ENCODE data around the gene PLIN4. TPM values are rescaled to one million over a fixed set of nuclear protein-coding genes. Genes with fewer than 3 reads are reported as not detected.

The PLIN4 gene
- polyA plus RNA-seq, 1 donor (not counting 4 experiments of a cell fraction or from before 2014, with no cell fraction given) = not detected

DNA sequence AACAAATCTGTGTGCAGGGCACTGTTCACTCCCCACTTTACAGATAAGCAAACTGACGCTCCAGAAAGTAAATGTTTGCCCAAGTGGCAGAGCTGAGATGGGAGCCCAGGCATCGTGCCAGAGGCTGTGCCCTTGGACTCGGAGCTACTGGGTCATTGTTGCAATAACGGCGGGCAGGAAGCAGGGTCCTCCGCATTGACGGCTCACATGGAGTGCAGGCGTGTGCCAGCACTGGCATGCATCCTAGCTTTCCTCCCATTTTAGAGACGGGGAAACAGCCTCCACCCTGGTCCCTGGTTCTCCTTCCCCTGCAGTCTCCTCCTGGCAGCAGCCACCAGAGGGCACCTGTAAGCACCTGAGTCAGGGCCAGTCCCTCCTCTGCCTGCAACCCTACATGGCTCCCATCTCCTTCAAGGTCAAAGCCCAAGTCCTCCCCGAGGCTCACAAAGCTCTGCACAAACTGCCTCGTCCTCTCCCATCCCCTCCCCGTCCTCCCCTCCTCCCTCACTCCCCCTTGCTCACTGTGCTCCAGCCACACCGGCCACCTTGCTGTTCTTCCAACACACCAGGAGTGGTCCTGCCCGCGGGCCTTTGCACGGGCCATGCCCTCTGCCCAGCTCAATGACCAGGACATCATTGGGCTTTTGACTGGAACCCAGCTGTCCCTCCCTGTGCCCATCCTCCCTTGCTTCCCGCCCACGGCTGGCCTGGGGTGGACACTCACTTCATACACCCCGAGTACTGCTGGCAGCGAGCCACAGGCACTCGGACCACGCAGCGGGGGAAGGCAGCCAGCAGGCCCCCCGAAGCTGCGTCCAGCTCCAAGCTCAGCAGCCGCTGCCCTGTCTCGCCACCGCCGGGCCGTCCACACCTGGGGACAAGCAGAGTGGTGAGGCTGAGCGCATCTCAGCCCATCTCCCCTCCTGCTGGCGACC, 29.3 kb upstream of the PLIN4 start:
- DNase-seq (ENCODE audit: low read depth, low spot score) = no peak
- H3K4me1 ChIP-seq (ENCODE audit: control insufficient read depth, extremely low read depth, insufficient read depth, low read length) = no peaks in the 10 kb centered on the region
- no peaks in the 10 kb centered on the region for H3K9me3 ChIP-seq (ENCODE audit: control insufficient read depth, low read depth, low read length)
- dilution Hi-C loops (cut with MboI; ENCODE audit: extremely low pct_ligation_motif_present, low sequenced_read_pairs) = no loop called here
- no peaks in the 10 kb centered on the region for H3K79me2 ChIP-seq (ENCODE audit: control insufficient read depth, insufficient read depth, low read length)
- H3K36me3 ChIP-seq (ENCODE audit: control insufficient read depth in 2 of 2, extremely low read depth in 1 of 2, insufficient read depth in 2 of 2, low read length in 2 of 2) = no peaks in the 10 kb centered on the region
- H3K27ac ChIP-seq (ENCODE audit: control insufficient read depth, insufficient read depth, low read length) = no peak overlapping the region
- TF ChIP-seq, protein P1, sequence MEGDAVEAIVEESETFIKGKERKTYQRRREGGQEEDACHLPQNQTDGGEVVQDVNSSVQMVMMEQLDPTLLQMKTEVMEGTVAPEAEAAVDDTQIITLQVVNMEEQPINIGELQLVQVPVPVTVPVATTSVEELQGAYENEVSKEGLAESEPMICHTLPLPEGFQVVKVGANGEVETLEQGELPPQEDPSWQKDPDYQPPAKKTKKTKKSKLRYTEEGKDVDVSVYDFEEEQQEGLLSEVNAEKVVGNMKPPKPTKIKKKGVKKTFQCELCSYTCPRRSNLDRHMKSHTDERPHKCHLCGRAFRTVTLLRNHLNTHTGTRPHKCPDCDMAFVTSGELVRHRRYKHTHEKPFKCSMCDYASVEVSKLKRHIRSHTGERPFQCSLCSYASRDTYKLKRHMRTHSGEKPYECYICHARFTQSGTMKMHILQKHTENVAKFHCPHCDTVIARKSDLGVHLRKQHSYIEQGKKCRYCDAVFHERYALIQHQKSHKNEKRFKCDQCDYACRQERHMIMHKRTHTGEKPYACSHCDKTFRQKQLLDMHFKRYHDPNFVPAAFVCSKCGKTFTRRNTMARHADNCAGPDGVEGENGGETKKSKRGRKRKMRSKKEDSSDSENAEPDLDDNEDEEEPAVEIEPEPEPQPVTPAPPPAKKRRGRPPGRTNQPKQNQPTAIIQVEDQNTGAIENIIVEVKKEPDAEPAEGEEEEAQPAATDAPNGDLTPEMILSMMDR (optimal IDR thresholded peaks at IDR 0.05 in 1 of 3, IDR thresholded peaks at IDR 0.05 in 1 of 3, conservative IDR thresholded peaks at IDR 0.05 in 1 of 3; ENCODE audit: extremely low read depth in 1 of 3, insufficient read depth in 2 of 3, low read length in 3 of 3) = peak; percentile 62 to 73 (median 72)
- no peak for TF ChIP-seq EZH2 (IDR thresholded peaks at IDR 0.05; ENCODE audit: low read length)
- H3K9ac ChIP-seq (ENCODE audit: control insufficient read depth, extremely low read depth, insufficient read depth, low read length) = no peak overlapping the region
- no peak overlapping the region for H3K4me3 ChIP-seq (ENCODE audit: control insufficient read depth in 2 of 3, extremely low read depth in 1 of 3, insufficient read depth in 2 of 3, low read depth in 1 of 3, low read length in 3 of 3)
- no peaks in the 10 kb centered on the region for H3K27me3 ChIP-seq (ENCODE audit: control insufficient read depth, extremely low read depth, insufficient read depth, low read length)
- H3K9me1 ChIP-seq (ENCODE audit: control insufficient read depth, extremely low read depth, insufficient read depth, low read length) = no peaks in the 10 kb centered on the region
- FAIRE-seq = no peak
- no peaks in the 10 kb centered on the region for H4K20me1 ChIP-seq (ENCODE audit: control insufficient read depth, extremely low read depth, insufficient read depth, low read length)
- H2AFZ ChIP-seq (ENCODE audit: control insufficient read depth, low read length) = no peak overlapping the region
- H3K4me2 ChIP-seq (ENCODE audit: control insufficient read depth, extremely low read depth, insufficient read depth, low read depth, low read length) = no peak overlapping the region

DNA sequence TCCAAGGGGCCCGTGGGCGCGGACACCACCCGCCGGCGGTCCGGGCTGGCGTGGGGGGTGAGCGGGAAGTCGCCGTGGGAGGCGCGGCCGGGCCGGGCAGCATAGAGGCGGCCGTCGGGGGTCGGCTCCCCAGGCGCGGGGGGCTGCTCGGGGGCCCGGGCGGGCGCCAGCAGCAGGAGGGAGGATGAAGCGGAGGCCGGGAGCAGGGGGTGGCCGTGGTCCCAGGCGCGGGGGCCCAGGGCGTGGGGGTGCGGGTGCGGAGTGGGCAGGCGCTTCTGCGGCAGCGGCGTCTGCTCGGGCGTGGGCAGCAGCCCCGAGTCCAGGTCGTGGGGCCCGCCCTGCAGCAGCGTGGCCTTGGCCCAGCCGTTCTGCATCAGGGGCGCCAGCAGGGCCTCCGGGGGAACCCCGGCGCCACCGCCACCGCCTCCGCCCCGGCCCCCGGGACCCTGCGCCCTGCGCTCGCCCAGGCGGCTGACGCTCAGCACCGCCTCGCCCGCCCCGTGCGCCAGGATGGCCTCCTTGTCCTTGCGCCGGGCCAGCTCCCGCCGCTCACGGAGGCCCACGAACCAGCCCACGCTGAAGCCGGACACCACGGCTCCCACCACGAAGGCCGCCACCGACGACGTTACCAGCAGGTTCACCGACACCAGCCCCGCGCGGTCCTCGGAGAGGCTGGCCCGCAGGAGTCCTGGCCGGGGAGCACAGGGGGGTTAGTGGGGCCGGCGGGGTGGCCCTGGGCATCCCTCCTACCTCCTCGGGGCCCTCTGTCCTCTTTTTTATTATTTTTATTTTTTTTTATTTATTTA, 25.8 kb upstream of the PLIN4 start:
- H3K4me2 ChIP-seq (ENCODE audit: control insufficient read depth, extremely low read depth, insufficient read depth, low read depth, low read length) = no peak overlapping the region
- no peaks in the 10 kb centered on the region for H3K9me3 ChIP-seq (ENCODE audit: control insufficient read depth, low read depth, low read length)
- peaks cover 7% of the 10 kb centered on the region for H3K4me1 ChIP-seq (ENCODE audit: control insufficient read depth, extremely low read depth, insufficient read depth, low read length)
- H3K79me2 ChIP-seq (ENCODE audit: control insufficient read depth, insufficient read depth, low read length) = no peaks in the 10 kb centered on the region
- no peak overlapping the region for H3K9ac ChIP-seq (ENCODE audit: control insufficient read depth, extremely low read depth, insufficient read depth, low read length)
- FAIRE-seq (no peak), DNase-seq (ENCODE audit: low read depth, low spot score) (no peak)
- no peak overlapping the region for H3K27ac ChIP-seq (ENCODE audit: control insufficient read depth, insufficient read depth, low read length)
- no peak overlapping the region for H3K4me3 ChIP-seq (ENCODE audit: control insufficient read depth in 2 of 3, extremely low read depth in 1 of 3, insufficient read depth in 2 of 3, low read depth in 1 of 3, low read length in 3 of 3)
- no peak for TF ChIP-seq EZH2 (IDR thresholded peaks at IDR 0.05; ENCODE audit: low read length)
- H3K9me1 ChIP-seq (ENCODE audit: control insufficient read depth, extremely low read depth, insufficient read depth, low read length) = no peaks in the 10 kb centered on the region
- no peaks in the 10 kb centered on the region for H3K27me3 ChIP-seq (ENCODE audit: control insufficient read depth, extremely low read depth, insufficient read depth, low read length)
- dilution Hi-C loops (cut with MboI; ENCODE audit: extremely low pct_ligation_motif_present, low sequenced_read_pairs) = no loop called here
- H4K20me1 ChIP-seq (ENCODE audit: control insufficient read depth, extremely low read depth, insufficient read depth, low read length) = no peaks in the 10 kb centered on the region
- H2AFZ ChIP-seq (ENCODE audit: control insufficient read depth, low read length) = no peak overlapping the region
- no peaks in the 10 kb centered on the region for H3K36me3 ChIP-seq (ENCODE audit: control insufficient read depth in 2 of 2, extremely low read depth in 1 of 2, insufficient read depth in 2 of 2, low read length in 2 of 2)

Measured in keratinocyte (primary cell).